NCI-H2081 treated with DMSO at 0.1 percent for 48 hours (cell line): ENCODE data around the gene LCE4A.
"Not testable (repeated sequence)": the region's sequence is repeated elsewhere in the genome, so short reads cannot be mapped to it uniquely, and the experiment has no call there.

Experiments used
- DNase-seq: peaks from one replicate; lab custom pipeline; 2025; lab: John Stamatoyannopoulos, UW

Gene LCE4A

GRCh38 chr1:152707860-152708259 lies at the start of gene LCE4A:
Gene LCE4A, plus strand, starts transcription at chr1:152708160. Its CDS starts 916 bp downstream, at chr1:152709076.
- no peak for DNase-seq

GRCh38 chr1:152658649-152659048 lies 49.3 kb upstream of the LCE4A start:
- no peak for DNase-seq

GRCh38 chr1:152663098-152663497 lies 44.9 kb upstream of the LCE4A start, which contains the start of gene LCE2D:
Gene LCE2D, plus strand, starts transcription at chr1:152663380. Its CDS starts 726 bp downstream, at chr1:152664106.
- DNase-seq: no peak

GRCh38 chr1:152666171-152666570 lies 41.8 kb upstream of the LCE4A start:
- DNase-seq: not testable (repeated sequence)

GRCh38 chr1:152667648-152668047 lies 40.3 kb upstream of the LCE4A start:
- DNase-seq: no peak

- DNase-seq: no peak
Observed at GRCh38 chr1:152673016-152673415, 34.9 kb upstream of the LCE4A start.

- DNase-seq: not testable (repeated sequence)
Observed at GRCh38 chr1:152674983-152675382, 33.0 kb upstream of the LCE4A start, which contains the start of gene LCE2C. Gene LCE2C, plus strand, starts transcription at chr1:152675279. Its CDS starts 737 bp downstream, at chr1:152676016.

GRCh38 chr1:152679459-152679858 lies 28.5 kb upstream of the LCE4A start:
- no peak for DNase-seq

GRCh38 chr1:152681616-152682015 lies 26.3 kb upstream of the LCE4A start:
- DNase-seq: no peak

GRCh38 chr1:152683846-152684245 lies 24.1 kb upstream of the LCE4A start:
- DNase-seq: no peak

GRCh38 chr1:152685823-152686222 lies 22.1 kb upstream of the LCE4A start, which contains the start of gene LCE2B:
Gene LCE2B, plus strand, starts transcription at chr1:152686123. Its CDS starts 721 bp downstream, at chr1:152686844.
- DNase-seq: not testable (repeated sequence)

- no peak for DNase-seq
Observed at GRCh38 chr1:152697701-152698600, 10.0 kb upstream of the LCE4A start, which contains the start of gene LCE2A. Gene LCE2A, plus strand, starts transcription at chr1:152698345. Its CDS starts 557 bp downstream, at chr1:152698902.

- no peak for DNase-seq
Observed at GRCh38 chr1:152699746-152700145, 8.2 kb upstream of the LCE4A start.

GRCh38 chr1:152718238-152718637 lies 10.3 kb downstream of the LCE4A start:
- no peak for DNase-seq

GRCh38 chr1:152725261-152725660 lies 17.3 kb downstream of the LCE4A start:
- no peak for DNase-seq

- DNase-seq: no peak
Observed at GRCh38 chr1:152728986-152729385, 21.0 kb downstream of the LCE4A start.

- DNase-seq: no peak
Observed at GRCh38 chr1:152735648-152736047, 27.7 kb downstream of the LCE4A start.

GRCh38 chr1:152737997-152738396 lies 30.0 kb downstream of the LCE4A start:
- DNase-seq: no peak

- DNase-seq: no peak
Observed at GRCh38 chr1:152739841-152740240, 31.9 kb downstream of the LCE4A start.

- DNase-seq: no peak
Observed at GRCh38 chr1:152741656-152742055, 33.7 kb downstream of the LCE4A start.

- DNase-seq: no peak
Observed at GRCh38 chr1:152743371-152744145, 35.6 kb downstream of the LCE4A start.

GRCh38 chr1:152745289-152745704 lies 37.3 kb downstream of the LCE4A start:
- DNase-seq: no peak
